ENCODE data around the gene SALL1. TPM values are rescaled to one million over a fixed set of nuclear protein-coding genes. Genes with fewer than 3 reads are reported as not detected.

SALL1 gene
- total and polyA plus RNA-seq, 2 experiments from 2014 or later, result 9.4 to 22.7 TPM

GRCh38 chr16:51147776-51148677 is 3.0 kb downstream of the SALL1 start:
- H3K79me2 ChIP-seq (replicated peaks; ENCODE audit: insufficient read depth), result peaks cover 80% of the 10 kb centered on the region
- H3K27me3 ChIP-seq (ENCODE audit: insufficient read depth), result peaks cover 28% of the 10 kb centered on the region
- H2AFZ ChIP-seq, result no peak overlapping the region
- H3K4me1 ChIP-seq (ENCODE audit: insufficient read depth), result peaks cover 57% of the 10 kb centered on the region
- H3F3A ChIP-seq (replicated peaks; ENCODE audit: low read depth), result no peaks in the 10 kb centered on the region
- Mint-ChIP-seq H3K36me3 (ENCODE audit: low read depth) (peaks cover 23% of the 10 kb centered on the region), H3K27ac (no peak overlapping the region), H3K9me3 (no peaks in the 10 kb centered on the region; the same call in 1 of the 3 replicates), H3K4me3 (peak overlapping the region; percentile 96), H3K27me3 (ENCODE audit: insufficient read depth, low read depth, poor library complexity) (peaks cover 4% of the 10 kb centered on the region), H3K4me1 (peaks cover 58% of the 10 kb centered on the region)
- no peaks in the 10 kb centered on the region for H3K9me2 ChIP-seq (ENCODE audit: insufficient read depth)
- ATAC-seq, result no peak
- no peak for DNase-seq (ENCODE audit: low spot score)
- H3K4me3 ChIP-seq, result peak overlapping the region; percentile 94
- peak overlapping the region; percentile 85 for H3K4me2 ChIP-seq
- no peak for TF ChIP-seq CREB1 (CRISPR knock-in tag; IDR thresholded peaks at IDR 0.05; ENCODE audit: low read depth)
- no peak for TF ChIP-seq NANOG (IDR thresholded peaks at IDR 0.05; ENCODE audit: borderline replicate concordance)
- peaks cover 9% of the 10 kb centered on the region; the same call in 1 of the 2 replicates for H4K20me1 ChIP-seq (replicated peaks; ENCODE audit: insufficient read depth)
- no peak overlapping the region for H3K27ac ChIP-seq (ENCODE audit: low read depth)
- H3K36me3 ChIP-seq (ENCODE audit: insufficient read depth), result no peaks in the 10 kb centered on the region

DNA sequence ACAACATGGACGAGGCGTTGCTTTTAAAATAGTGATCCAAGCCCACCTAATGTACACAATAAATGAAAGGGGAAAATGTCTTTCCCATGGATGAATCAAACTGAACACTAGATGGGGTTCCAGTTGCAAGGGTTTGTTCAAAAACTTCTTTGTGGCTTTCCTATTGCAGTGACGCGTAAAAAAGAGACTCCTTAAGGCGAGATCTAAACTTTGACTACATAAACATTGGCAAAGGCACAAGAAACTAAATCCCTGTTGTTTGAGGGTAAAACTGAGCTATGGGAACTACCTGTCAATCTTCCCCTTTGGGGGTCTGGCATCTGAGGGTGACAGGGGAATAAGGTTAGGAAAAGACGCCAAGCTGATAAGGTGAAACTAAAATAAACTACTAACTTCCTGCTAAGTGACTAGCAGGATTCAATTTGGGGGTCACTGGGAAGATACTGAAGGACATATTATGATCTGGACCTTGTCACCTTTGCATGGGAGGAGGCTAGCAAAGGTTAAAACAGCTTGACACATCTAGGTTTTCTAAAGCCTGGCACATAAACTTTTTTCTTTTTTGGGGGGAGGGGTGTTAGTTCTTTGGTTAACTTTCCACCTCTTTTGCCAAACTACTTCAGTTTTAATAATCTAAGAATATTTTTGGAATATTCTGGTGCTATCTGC is 4.7 kb downstream of the SALL1 start:
- Mint-ChIP-seq H3K4me3 (peak overlapping the region; percentile 31), H3K4me1 (peaks cover 65% of the 10 kb centered on the region), H3K9me3 (no peaks in the 10 kb centered on the region; the same call in 2 of the 3 replicates), H3K27ac (no peak overlapping the region), H3K27me3 (ENCODE audit: insufficient read depth, low read depth, poor library complexity) (peaks cover under 1% of the 10 kb centered on the region), H3K36me3 (ENCODE audit: low read depth) (peaks cover 39% of the 10 kb centered on the region)
- Histone ChIP-seq H3K9me2 (ENCODE audit: insufficient read depth) (no peaks in the 10 kb centered on the region), H3K27ac (ENCODE audit: low read depth) (no peak overlapping the region), H3F3A (replicated peaks; ENCODE audit: low read depth) (no peaks in the 10 kb centered on the region), H3K36me3 (ENCODE audit: insufficient read depth) (no peaks in the 10 kb centered on the region), H3K27me3 (ENCODE audit: insufficient read depth) (peaks cover 25% of the 10 kb centered on the region), H3K4me1 (ENCODE audit: insufficient read depth) (peaks cover 60% of the 10 kb centered on the region), H2AFZ (no peak overlapping the region), H3K4me2 (peak overlapping the region; percentile 29; the same call in 1 of the 2 replicates), H4K20me1 (replicated peaks; ENCODE audit: insufficient read depth) (peaks cover 13% of the 10 kb centered on the region; the same call in 1 of the 2 replicates), H3K4me3 (no peak overlapping the region), H3K79me2 (replicated peaks; ENCODE audit: insufficient read depth) (peaks cover 92% of the 10 kb centered on the region)
- TF ChIP-seq EZH2 (IDR thresholded peaks at IDR 0.05; ENCODE audit: low read depth, unreplicated experiment), result no peak
- TF ChIP-seq, protein P1, sequence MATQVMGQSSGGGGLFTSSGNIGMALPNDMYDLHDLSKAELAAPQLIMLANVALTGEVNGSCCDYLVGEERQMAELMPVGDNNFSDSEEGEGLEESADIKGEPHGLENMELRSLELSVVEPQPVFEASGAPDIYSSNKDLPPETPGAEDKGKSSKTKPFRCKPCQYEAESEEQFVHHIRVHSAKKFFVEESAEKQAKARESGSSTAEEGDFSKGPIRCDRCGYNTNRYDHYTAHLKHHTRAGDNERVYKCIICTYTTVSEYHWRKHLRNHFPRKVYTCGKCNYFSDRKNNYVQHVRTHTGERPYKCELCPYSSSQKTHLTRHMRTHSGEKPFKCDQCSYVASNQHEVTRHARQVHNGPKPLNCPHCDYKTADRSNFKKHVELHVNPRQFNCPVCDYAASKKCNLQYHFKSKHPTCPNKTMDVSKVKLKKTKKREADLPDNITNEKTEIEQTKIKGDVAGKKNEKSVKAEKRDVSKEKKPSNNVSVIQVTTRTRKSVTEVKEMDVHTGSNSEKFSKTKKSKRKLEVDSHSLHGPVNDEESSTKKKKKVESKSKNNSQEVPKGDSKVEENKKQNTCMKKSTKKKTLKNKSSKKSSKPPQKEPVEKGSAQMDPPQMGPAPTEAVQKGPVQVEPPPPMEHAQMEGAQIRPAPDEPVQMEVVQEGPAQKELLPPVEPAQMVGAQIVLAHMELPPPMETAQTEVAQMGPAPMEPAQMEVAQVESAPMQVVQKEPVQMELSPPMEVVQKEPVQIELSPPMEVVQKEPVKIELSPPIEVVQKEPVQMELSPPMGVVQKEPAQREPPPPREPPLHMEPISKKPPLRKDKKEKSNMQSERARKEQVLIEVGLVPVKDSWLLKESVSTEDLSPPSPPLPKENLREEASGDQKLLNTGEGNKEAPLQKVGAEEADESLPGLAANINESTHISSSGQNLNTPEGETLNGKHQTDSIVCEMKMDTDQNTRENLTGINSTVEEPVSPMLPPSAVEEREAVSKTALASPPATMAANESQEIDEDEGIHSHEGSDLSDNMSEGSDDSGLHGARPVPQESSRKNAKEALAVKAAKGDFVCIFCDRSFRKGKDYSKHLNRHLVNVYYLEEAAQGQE (IDR thresholded peaks at IDR 0.05; ENCODE audit: unreplicated experiment), result no peak
- TF ChIP-seq EZH2phosphoT487 (IDR thresholded peaks at IDR 0.05; ENCODE audit: unreplicated experiment), result no peak
- no peak for TF ChIP-seq NANOG (IDR thresholded peaks at IDR 0.05; ENCODE audit: borderline replicate concordance)
- TF ChIP-seq, protein P2, sequence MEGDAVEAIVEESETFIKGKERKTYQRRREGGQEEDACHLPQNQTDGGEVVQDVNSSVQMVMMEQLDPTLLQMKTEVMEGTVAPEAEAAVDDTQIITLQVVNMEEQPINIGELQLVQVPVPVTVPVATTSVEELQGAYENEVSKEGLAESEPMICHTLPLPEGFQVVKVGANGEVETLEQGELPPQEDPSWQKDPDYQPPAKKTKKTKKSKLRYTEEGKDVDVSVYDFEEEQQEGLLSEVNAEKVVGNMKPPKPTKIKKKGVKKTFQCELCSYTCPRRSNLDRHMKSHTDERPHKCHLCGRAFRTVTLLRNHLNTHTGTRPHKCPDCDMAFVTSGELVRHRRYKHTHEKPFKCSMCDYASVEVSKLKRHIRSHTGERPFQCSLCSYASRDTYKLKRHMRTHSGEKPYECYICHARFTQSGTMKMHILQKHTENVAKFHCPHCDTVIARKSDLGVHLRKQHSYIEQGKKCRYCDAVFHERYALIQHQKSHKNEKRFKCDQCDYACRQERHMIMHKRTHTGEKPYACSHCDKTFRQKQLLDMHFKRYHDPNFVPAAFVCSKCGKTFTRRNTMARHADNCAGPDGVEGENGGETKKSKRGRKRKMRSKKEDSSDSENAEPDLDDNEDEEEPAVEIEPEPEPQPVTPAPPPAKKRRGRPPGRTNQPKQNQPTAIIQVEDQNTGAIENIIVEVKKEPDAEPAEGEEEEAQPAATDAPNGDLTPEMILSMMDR (conservative IDR thresholded peaks at IDR 0.05; ENCODE audit: low read depth in 2 of 2), result peak; percentile 30 to 33; a peak in 3 of 4 replicates
- TF ChIP-seq CREB1 (CRISPR knock-in tag; IDR thresholded peaks at IDR 0.05; ENCODE audit: low read depth), result no peak
- TF ChIP-seq ZNF331 (CRISPR knock-in tag; IDR thresholded peaks at IDR 0.05; ENCODE audit: low read depth), result no peak
- ATAC-seq (no peak), DNase-seq (ENCODE audit: low spot score) (no peak)
